ENCODE measurements around the gene SUFU.

- no peak for TF ChIP-seq YY1 (IDR thresholded peaks at IDR 0.05; ENCODE audit: insufficient read depth, insufficient read length)
- no peak for TF ChIP-seq SUZ12 (IDR thresholded peaks at IDR 0.05; ENCODE audit: extremely low read depth, insufficient read depth, insufficient read length)
- no peak for TF ChIP-seq ZNF274 (IDR thresholded peaks at IDR 0.05; ENCODE audit: low read depth, low read length)
These were observed 75.6 kb downstream of the SUFU start for GRCh38 chr10:102579328-102579727.
